ENCODE data around the gene CHD6.

CHD6 gene, protein sequence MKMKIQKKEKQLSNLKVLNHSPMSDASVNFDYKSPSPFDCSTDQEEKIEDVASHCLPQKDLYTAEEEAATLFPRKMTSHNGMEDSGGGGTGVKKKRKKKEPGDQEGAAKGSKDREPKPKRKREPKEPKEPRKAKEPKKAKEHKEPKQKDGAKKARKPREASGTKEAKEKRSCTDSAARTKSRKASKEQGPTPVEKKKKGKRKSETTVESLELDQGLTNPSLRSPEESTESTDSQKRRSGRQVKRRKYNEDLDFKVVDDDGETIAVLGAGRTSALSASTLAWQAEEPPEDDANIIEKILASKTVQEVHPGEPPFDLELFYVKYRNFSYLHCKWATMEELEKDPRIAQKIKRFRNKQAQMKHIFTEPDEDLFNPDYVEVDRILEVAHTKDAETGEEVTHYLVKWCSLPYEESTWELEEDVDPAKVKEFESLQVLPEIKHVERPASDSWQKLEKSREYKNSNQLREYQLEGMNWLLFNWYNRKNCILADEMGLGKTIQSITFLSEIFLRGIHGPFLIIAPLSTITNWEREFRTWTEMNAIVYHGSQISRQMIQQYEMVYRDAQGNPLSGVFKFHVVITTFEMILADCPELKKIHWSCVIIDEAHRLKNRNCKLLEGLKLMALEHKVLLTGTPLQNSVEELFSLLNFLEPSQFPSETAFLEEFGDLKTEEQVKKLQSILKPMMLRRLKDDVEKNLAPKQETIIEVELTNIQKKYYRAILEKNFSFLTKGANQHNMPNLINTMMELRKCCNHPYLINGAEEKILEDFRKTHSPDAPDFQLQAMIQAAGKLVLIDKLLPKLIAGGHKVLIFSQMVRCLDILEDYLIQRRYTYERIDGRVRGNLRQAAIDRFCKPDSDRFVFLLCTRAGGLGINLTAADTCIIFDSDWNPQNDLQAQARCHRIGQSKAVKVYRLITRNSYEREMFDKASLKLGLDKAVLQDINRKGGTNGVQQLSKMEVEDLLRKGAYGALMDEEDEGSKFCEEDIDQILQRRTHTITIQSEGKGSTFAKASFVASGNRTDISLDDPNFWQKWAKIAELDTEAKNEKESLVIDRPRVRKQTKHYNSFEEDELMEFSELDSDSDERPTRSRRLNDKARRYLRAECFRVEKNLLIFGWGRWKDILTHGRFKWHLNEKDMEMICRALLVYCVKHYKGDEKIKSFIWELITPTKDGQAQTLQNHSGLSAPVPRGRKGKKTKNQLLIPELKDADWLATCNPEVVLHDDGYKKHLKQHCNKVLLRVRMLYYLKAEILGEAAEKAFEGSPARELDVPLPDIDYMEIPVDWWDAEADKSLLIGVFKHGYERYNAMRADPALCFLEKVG (N-terminal part only)

DNA sequence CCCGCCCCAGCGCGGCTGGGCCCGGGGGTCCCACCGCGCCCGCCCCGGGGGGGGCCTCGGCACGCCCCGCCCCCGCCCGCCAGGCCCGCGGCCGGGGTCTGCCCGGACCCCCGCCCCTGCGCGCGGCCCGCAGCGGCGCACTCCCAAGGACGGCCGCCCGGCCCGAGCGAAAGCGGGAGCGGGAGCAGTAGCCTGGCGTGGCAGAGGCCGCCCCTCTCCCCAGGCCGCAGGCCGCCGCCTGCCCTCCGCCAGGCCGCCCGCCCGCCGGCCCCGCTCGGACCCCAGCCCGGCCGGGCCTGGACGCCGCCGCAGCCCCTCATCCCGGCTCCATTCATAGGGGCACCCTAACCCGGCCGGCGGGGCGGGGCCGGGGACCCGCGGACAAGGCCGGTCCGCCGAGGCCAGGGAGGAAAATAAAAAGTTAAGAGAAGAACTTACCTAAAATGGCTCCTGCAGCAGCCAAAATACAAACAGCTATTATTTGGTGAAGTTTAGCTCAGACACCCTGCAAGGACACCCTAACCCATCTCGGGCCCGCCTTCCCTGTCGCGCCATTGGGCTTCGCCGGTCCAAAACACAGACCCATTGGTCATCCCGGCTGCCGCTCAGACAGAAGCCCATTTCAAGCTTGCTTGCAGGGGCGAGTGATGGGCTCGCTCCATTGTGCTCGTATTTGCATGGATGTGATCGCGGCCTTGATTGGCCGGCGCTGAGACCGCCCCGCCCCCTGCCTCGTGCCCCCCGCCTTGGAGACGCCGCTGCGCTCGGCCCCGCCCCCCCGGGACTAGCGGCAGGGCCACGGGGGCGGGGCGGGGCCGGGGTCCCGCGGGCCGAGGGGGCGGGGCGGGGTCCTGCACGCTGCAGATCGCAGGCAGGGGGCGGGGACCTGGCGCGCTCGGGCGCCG lies at the start of gene CHD6:
TSS of gene CHD6 (minus strand) at position 476 of the 905 bp plus-strand sequence. CDS start 67,040 bp downstream, outside the sequence.
- DNase-seq = peak; percentile 100

DNA sequence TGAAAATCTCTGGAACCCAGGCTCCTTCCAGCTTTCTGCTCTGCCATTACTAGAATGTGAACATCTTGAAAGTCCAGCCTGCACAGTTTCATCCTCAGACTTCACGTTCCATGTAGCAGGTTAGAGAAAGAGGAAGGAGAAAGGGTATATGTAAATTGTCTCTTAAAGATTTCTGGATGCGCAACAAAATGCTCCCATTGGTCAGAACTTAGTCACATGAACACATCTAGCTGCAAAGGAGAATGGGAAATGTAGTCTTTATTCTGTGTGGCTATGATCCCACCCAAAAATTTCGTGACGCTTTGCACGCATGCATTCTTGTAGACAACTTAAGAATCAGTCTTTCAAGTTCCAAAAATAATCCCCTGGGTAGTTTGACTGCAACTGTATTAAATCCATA lies 46.4 kb upstream of the CHD6 start:
- DNase-seq = no peak

DNA sequence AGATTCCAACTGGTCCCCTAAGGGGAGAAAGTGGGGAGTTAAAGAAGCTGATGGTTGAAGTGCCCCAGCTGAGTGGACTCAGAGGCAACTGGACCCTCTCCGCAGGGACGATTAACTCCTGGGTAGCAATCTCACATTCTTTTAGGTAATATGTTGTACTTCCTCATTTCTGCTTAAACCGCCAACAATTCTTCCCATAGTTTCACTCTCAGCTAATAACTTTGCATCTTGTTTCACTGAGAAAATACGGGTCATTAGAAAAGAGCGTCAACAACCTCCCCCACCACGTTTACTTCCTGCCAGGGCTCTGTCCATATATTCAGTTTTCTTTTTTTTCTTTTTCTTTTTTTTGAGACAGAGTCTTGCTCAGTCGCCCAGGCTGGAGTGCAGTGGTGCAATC lies 39.5 kb upstream of the CHD6 start:
- no peak for DNase-seq

DNA sequence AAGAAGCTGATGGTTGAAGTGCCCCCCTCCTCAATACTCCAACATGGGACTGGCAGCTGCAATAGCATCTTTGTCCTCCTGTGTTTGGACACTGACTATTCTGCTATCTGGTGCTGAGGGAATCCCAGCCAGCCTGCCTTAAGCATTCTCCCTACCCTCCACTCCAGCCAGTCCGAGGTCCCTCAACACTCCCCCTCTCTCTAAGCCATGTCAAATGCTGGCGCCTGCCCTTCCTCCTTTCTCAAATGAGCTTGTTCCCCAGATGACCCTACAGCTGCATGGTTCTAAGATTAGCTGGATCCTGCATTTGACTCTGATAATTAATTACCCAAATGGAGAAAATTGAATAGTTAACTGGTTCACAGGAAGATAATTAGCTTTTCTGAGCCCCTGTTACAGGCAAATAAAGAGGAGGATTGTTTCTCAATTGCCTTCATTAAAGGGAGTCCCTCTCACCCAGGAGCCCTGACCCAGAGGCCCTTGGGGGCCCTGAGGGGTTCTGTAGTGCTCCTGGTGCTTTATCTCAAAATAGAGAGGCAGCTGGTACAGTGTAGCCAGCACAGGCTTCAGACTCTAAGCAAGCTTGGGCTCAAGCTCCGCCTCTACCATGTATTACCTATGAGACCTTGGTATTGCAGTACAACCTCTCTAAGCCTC lies 37.9 kb upstream of the CHD6 start:
- DNase-seq = no peak

DNA sequence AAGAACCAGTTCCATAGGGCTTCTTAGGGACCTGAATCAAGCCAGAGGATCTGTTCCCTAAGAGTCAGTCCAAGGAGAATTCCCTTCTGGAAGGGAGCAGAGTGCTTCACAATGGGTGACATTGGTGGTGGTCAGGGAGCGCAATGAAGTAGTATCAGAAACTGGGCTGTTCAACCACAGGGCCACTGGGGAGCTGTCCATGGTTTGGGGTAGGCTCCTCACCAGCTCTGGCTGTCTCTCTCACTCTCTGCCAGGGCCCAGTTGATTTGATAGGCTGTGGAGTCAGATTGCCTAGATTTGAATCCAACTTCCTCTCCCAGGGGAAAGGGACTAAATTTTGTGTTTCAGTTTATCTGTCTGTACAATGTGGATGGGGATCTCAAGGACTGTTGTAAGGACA lies 36.7 kb upstream of the CHD6 start:
- DNase-seq = no peak

DNA sequence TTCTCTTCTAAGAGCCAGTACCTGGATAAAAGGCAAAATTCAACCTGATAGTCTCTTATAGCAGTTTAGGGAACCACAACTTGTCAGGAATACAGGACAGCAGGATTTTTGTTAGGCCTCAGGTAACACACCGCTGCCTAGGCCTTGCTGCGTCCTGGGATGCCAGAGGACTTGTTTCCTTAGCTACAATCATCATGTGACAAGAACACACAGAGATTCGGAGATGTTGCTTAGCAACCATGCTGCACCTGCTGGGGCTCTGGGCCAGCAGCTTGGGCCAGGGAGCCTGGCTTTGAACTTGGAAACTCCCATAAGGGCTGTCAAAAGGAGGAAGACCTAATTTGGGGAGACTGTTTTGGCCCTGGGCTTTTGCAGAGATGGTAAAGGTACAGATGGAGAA lies 36.1 kb upstream of the CHD6 start:
- no peak for DNase-seq

DNA sequence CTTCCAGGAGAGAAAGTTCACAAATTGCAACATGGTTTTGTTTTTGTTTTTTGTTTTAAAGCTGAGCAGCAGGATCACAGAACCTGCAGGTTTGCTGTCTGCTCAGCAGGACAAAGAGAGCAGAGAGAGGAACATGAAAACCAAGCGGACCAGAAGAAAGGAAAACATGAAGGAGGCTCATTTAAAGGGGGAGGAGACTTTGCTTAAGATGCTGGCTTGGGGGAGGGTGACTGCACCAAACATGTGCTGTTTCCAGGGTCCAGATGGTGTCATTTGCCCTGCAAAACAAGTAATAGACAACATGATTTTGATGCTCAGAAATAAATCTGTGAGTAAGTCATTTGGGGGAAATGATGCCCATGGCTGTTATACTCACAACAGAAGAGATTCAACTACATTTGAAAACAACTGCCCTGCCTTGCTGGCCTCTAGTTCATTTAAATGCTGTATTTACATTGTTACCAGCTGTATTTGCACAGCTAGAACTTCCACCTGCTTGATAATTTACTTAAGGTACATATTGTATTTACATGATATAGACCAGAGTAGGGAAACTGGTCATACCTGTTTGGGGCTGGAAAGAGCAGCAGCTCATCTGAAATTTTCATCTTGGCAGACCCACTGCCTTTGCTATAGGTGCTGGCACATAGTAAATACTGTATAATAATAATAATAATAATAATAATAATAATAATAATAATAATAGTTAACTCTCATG lies 32.2 kb upstream of the CHD6 start:
- no peak for DNase-seq

DNA sequence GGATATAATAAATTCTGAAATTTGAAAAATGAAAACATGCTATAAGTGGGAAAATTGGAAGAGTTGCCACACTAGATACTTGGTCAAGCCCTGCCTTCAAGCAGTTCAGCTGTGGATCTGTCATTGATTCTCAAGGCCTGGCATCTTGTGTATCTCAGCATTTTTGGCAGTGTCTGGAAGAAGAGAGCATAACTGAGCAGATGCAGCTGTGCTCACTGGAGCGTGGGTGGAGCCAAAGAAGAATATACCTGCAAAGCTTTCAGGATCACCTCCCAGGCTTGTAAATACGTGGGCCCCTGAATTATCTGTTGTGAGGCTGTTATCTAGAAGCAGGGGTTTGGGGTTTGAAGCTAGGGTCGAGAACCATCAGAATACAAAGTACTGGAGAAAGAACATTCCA lies 31.3 kb upstream of the CHD6 start:
- DNase-seq = no peak

DNA sequence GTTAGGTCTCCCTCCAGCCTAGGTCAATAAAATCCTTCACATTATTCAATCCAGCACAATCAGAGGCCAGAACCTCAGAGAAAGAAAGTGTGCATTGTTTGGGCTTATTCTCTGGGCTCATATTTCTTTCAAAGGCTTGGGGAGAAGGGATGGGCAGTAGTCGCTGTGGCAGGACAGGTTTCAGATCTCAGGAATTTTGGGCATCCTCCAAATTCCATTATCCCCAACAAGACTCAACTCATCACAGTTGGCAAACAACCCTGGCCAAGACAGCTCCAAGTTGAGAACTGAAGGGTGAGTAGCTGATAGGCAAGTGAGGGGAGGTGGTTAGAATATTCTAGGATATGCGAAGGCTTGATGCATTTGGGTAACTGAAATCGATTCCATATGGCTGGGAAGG lies 27.2 kb upstream of the CHD6 start:
- no peak for DNase-seq

DNA sequence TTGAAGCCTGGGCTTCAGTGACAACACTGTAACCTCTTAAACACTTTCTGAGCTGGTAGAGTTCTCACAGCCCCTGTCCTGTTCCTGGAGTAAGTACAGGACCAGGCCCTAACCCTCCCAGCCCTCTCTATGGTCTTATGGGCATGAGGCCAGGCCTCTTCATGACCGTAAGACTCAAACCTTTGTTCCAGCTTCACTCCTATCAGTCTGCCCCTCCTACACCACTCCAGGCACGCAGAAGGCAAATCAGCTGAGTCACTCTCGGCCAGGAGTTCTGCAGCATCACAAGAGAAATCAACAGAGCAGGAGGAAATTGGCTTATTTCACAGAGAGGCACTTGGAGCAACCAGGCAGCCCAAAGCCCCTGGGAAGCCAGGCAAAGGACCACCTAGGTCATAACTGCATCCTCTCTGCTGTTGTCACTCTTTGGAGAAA lies 25.3 kb upstream of the CHD6 start:
- no peak for DNase-seq

DNA sequence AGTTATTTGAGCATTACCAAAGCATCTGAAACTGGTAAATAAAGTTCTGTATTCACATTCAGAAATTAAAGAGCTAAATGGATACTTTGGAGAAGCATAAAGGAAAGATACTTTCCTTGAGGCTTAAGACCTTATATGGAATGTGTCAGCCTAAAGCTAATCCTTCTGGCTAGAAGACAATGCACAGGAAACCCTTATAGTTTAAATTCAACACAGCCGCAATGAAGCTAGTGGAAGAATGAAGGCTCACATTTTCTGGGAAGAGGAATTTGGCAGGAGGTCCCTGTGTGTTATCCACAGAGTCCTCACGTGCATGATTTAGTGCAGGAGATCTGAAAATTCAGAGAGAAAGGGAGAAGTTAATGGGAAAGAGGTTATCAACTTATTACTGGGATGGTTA lies 21.5 kb upstream of the CHD6 start:
- DNase-seq = no peak

DNA sequence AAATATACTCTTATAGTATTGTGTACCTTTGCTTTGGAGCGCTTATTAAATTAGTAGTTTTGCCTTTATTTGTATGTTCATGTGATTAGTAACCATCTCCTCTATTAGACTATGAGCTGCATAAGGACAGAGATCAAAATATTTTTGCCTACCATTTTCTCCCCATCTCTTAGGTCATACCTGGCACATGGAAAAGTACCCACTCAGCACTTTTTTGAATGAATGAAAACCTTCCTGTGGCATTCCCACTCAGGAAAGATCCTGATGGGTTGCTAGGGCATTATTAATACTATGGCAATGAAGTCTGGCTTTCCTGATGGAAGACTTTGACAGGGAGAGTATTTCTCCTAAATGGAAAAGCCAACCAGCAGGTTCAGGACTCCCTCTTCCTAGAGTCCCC lies 20.3 kb upstream of the CHD6 start:
- no peak for DNase-seq

DNA sequence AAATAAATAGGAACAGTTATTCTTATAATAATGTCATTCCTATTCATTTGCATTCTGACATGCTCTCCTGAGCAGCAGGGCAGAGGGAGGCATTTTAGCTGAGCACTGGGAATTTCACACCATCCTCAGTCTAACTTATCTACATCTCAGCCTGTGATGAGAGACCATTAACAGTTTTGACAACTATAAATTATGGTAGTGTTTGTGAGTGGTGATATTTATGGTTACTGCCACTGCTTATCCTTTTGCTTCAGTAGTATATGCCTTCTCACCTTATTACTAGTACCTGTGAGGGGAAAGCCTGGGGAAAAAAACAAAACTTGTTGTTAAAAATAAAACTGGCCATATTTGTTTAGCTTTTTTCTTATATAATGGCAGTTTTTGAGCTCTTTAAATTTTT lies 17.0 kb upstream of the CHD6 start:
- DNase-seq = no peak

DNA sequence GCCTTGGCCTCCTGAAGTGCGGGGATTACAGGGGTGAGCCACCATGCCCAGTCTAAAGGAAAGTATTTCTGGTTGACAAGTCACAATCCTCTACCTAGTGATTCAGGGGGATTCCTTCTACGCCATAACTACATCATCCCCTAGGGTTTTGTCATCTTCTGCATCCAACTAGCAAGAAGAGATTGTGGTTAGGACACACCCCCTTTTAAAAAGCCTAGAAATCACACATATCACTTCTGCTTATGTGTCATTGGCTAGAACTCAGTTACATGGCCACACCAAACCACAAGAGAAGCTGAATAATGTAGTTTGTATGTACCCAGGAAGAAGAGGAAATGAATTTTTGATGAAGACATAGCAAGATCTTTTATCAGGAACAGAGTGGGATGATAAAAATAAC lies 14.7 kb upstream of the CHD6 start:
- peak; percentile 24 for DNase-seq

DNA sequence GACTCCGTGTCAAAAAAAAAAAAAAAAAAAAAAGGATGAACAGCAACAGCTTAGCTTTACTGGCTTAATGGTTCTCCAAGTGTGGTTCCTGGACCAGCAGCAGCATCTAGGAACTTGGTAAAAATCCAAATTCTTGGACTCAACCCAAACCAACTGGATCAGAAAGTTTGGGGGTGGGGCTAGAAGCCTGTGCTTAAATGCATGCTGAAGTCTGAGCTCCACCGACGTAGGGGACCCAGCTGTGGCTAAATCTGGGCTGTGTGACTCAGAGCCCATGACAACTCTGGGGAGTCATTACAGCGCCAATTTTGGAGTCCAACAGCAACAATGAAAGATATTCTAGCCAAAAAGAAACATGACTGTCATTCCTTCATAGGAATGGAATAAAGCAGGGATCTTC lies 13.6 kb upstream of the CHD6 start:
- DNase-seq = no peak

DNA sequence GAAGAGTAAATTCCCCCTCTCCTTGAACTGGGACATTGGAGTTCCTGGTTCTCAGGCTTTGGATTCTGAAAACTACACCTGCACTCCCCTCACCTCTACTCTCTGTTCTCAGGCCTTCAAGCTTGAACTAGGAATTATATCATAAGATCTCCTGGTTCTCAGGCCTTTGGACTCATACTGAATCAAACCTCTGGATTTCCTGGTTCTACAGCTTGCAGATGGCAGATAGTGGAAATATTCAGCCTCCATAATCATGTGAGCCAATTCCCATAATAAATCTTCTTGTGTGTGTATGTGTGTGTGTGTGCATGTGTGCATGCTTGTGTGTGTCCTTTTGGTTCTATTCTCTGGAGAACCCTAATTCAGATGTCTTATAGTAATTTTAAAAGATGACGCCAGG lies 12.7 kb upstream of the CHD6 start:
- no peak for DNase-seq

DNA sequence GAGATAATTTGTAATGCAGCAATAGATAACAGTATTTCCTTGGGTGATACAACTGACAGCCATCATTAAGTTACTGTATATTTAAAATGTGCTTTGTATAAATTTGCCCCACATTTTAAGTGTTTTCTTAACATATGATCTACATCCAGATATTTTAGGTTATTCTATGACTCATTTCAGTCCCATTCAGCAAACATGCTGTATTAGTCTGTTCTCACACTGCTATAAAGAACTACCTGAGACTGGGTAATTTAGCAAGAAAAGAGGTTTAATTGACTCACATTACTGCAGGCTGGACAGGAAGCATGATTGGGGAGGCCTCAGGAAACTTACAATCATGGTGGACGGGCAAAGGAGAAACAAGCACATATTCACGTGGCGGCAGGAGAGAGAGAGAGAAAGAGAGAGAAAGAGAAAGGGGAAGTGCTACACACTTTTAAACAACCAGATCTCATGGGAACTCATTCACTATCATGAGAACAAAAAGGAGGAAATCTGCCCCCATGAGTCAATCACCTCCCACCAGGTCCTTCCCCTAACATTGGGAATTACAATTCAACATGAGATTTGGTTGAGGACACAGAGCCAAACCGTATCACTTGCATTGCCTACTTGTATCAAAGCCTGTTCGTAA lies 9.6 kb upstream of the CHD6 start:
- DNase-seq = no peak

DNA sequence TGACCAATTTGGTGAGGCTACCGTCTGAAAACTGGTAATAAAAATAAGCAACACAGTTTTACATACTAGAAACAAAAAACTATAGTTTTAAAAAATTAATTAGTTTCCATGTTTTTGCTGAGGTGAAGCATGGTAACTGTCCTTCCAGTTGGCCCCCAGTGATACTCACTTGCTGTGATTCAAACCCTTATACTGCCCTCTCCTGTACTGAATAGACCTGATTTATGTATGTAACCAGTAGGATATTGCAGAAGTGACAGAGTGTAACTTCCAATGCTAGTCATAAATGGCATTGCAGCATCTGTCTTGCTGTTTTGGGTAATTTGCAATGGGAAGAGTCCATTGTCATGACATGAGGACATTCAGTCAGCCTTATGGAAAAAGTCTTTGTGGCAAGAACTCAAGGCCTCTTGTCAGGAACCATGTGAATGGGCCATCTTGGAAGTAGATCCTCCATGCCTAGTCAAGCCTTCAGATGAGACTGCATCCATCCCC lies 8.9 kb upstream of the CHD6 start:
- no peak for DNase-seq

DNA sequence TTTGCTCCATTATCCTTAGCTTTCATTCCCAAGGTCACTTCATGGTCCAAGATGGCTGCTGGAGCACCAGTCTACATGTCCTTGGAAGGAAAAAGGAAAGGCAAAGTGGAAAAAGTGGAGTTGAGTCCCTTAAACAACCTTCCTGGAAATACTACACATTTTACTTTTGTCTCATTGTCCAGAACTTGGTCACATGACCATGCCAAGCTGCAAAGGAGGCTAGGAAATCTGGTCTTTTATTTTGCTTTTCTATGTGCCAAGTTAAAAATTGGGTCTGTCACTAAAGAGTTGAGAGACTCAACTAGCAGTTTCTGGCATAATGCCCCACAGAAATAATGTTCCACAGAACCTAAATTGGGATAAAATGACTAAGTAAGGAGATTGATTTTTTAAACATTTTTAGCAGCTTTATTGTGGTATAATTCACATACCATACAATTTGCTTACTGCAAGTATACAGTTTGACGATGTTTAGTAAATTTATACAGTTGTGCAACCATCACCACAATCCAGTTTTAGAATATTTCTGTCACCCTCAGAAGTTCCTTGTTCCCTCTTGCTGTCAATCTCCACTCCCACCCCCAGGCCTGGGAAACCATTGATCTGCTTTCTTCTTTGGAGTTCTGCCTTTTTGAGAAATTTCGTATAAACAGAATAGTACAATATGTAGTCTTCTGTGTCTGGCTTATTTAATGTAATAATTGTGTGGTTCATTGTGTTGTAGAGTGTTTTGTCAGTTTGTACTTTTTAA lies 5.6 kb upstream of the CHD6 start:
- no peak for DNase-seq
